SKM-1 (cell line): ENCODE data around the gene RBMS3.
"Not testable (repeated sequence)": the region's sequence is repeated elsewhere in the genome, so short reads cannot be mapped to it uniquely, and the experiment has no call there.

Experiments
- DNase-seq: peaks from one replicate; lab custom pipeline; 2025; ENCODE audit not compliant: unreplicated experiment; lab: John Stamatoyannopoulos, UW

RBMS3 gene

GRCh38 chr3:29382409-29382808 lies 101.5 kb downstream of the RBMS3 start:
- DNase-seq = no peak

- no peak for DNase-seq
Observed at GRCh38 chr3:29382845-29383244, 102.0 kb downstream of the RBMS3 start.

GRCh38 chr3:29384640-29385039 lies 103.8 kb downstream of the RBMS3 start:
- no peak for DNase-seq

- no peak for DNase-seq
Observed at GRCh38 chr3:29385046-29385830, 104.4 kb downstream of the RBMS3 start.

GRCh38 chr3:29389362-29389761 lies 108.5 kb downstream of the RBMS3 start:
- no peak for DNase-seq

- no peak for DNase-seq
Observed at GRCh38 chr3:29392625-29393388, 111.9 kb downstream of the RBMS3 start.

GRCh38 chr3:29393946-29394345 lies 113.1 kb downstream of the RBMS3 start:
- not testable (repeated sequence) for DNase-seq

- DNase-seq = no peak
Observed at GRCh38 chr3:29397406-29397805, 116.5 kb downstream of the RBMS3 start.

- DNase-seq = no peak
Observed at GRCh38 chr3:29398787-29399186, 117.9 kb downstream of the RBMS3 start.

GRCh38 chr3:29406291-29406832 lies 125.5 kb downstream of the RBMS3 start:
- DNase-seq = no peak

- DNase-seq = no peak
Observed at GRCh38 chr3:29408676-29409075, 127.8 kb downstream of the RBMS3 start.

GRCh38 chr3:29409409-29409808 lies 128.5 kb downstream of the RBMS3 start:
- DNase-seq = no peak

- no peak for DNase-seq
Observed at GRCh38 chr3:29410220-29410619, 129.3 kb downstream of the RBMS3 start.

- no peak for DNase-seq
Observed at GRCh38 chr3:29410660-29411405, 130.0 kb downstream of the RBMS3 start.

GRCh38 chr3:29412110-29412509 lies 131.2 kb downstream of the RBMS3 start:
- no peak for DNase-seq

GRCh38 chr3:29414468-29415224 lies 133.8 kb downstream of the RBMS3 start:
- DNase-seq = no peak

- DNase-seq = no peak
Observed at GRCh38 chr3:29415482-29416223, 134.8 kb downstream of the RBMS3 start.

GRCh38 chr3:29416514-29416913 lies 135.6 kb downstream of the RBMS3 start:
- DNase-seq = no peak

- no peak for DNase-seq
Observed at GRCh38 chr3:29420106-29420505, 139.2 kb downstream of the RBMS3 start.
